ENCODE measurements around the gene RPL13. TPM values are rescaled to one million over a fixed set of nuclear protein-coding genes. Genes with fewer than 3 reads are reported as not detected.

The RPL13 gene
- total RNA-seq, 1 experiment from 2014 or later, result 2,157 TPM

DNA sequence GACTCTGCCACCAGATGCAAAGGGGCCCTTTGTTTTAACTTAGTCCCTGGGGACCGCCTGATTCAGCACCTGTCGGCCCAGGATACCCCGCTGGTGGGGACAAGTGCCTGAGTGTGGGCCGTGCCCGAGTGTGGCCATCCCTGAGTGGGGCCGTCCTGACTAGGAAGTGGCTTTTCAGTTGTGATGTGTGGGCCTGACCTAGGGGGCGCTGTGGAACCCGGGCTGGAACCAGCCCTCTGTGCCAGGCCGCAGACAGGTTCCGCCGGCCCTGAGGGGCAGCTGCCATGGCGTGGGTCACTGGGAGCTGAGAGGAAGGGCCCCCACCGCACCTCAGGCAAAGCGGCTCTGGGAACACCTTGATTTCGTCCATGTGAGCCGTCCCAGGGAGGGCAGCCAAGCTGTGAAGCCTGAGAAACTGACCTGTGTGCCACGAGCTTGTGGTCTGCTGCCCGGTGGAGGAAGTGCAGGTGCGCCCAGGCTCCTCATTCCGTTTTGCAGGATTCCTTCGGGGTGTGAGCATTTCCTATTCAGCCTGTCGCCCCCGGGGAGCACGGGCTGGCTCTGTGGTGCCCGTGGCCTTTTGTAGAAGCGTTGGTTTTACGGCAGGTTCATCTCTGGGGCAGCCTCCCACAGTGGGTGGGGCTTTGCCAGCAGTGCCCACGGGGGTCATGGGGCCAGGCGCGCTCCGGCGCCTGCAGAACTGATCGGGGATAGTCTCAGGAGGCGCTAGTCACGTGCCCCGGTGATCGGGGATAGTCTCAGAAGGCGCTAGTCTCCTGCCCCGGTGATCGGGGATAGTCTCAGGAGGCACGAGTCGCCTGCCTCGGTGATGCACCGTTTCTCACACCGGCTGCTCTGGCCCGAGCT, 5.3 kb downstream of the RPL13 start:
- Histone ChIP-seq H3K4me1 (ENCODE audit: insufficient read depth, low read length) (no peaks in the 10 kb centered on the region; the same call in 1 of the 2 replicates), H3K4ac (ENCODE audit: low read depth, low read length) (no peak overlapping the region), H3K27me3 (ENCODE audit: insufficient read depth, low read length) (no peaks in the 10 kb centered on the region), H3K14ac (ENCODE audit: insufficient read depth, low read length) (peak overlapping the region; percentile 3; the same call in 1 of the 2 replicates), H2BK20ac (ENCODE audit: low read depth, low read length, poor library complexity, severe bottlenecking) (no peak overlapping the region), H2BK120ac (ENCODE audit: low read depth, low read length, poor library complexity, severe bottlenecking) (no peak overlapping the region), H3K79me1 (ENCODE audit: insufficient read depth, low read depth, low read length, poor library complexity, severe bottlenecking) (peaks cover 6% of the 10 kb centered on the region), H2BK15ac (ENCODE audit: low read depth, low read length) (no peak overlapping the region), H3K23ac (ENCODE audit: insufficient read length, low read depth, low read length) (no peak overlapping the region), H3K27ac (ENCODE audit: insufficient read length, low read depth, low read length) (no peak overlapping the region), H4K8ac (replicated peaks; ENCODE audit: insufficient read length, low read depth, low read length) (no peak overlapping the region), H3K23me2 (ENCODE audit: insufficient read length, low read depth, low read length, poor library complexity, severe bottlenecking) (peaks cover 19% of the 10 kb centered on the region), H2AK5ac (ENCODE audit: insufficient read length, low read length) (no peak overlapping the region), H3K9me3 (ENCODE audit: control insufficient read depth, low read depth, low read length) (no peaks in the 10 kb centered on the region), H3K4me2 (ENCODE audit: insufficient read depth, insufficient read length, low read length) (peak overlapping the region; percentile 97), H2AFZ (ENCODE audit: low read length) (no peak overlapping the region), H4K5ac (ENCODE audit: insufficient read length, low read depth, low read length) (no peak overlapping the region), H2BK5ac (ENCODE audit: insufficient read length, low read length) (no peak overlapping the region), H2BK12ac (ENCODE audit: insufficient read length, low read depth, low read length) (no peak overlapping the region), H3K79me2 (ENCODE audit: insufficient read depth, low read length) (peaks cover 10% of the 10 kb centered on the region; the same call in 1 of the 2 replicates), H3T11ph (ENCODE audit: low read length) (no peak overlapping the region), H3K56ac (ENCODE audit: insufficient read length, low read depth, low read length) (no peak overlapping the region), H3K9ac (ENCODE audit: extremely low read depth, insufficient read length, low read length) (no peak overlapping the region), H3K18ac (ENCODE audit: insufficient read length, low read depth, low read length) (no peak overlapping the region), H4K91ac (ENCODE audit: insufficient read length, low read depth, low read length) (no peak overlapping the region), H4K20me1 (ENCODE audit: control insufficient read depth, insufficient read depth, insufficient read length) (peaks cover 4% of the 10 kb centered on the region)
- whole genome bisulfite sequencing (ENCODE audit: extremely low coverage, insufficient read length, low lambda C conversion rate), result no CpG with 5 or more reads among the region's 46 CpGs
- Mint-ChIP-seq H3K27me3 (ENCODE audit: low read depth) (peaks cover 7% of the 10 kb centered on the region), H3K4me3 (peak overlapping the region; percentile 96), H3K36me3 (ENCODE audit: insufficient read depth in 1 of 3, low read depth in 3 of 3) (peaks cover 26 to 45% (median 32%) of the 10 kb centered on the region in 3 experiments), H3K4me1 (peaks cover 42 to 43% of the 10 kb centered on the region in 2 experiments), H3K27ac (peak overlapping the region; percentile 74 to 99 (median 95); a peak in 5 of 7 replicates), H3K9me3 (no peaks in the 10 kb centered on the region; a peak in 1 of 5 replicates)
- TF ChIP-seq CTCF (conservative IDR thresholded peaks at IDR 0.05), result peak; percentile 89
- DNase-seq, result peak; percentile 85
